GM21515 (cell line): ENCODE results near the gene TNS4.

Experiments
- ATAC-seq: cut with Tn5 transposase; IDR thresholded peaks from one replicate; pipeline ENCODE4 v1.9.1; 2021; ENCODE audit not compliant: unreplicated experiment

Gene TNS4

DNA sequence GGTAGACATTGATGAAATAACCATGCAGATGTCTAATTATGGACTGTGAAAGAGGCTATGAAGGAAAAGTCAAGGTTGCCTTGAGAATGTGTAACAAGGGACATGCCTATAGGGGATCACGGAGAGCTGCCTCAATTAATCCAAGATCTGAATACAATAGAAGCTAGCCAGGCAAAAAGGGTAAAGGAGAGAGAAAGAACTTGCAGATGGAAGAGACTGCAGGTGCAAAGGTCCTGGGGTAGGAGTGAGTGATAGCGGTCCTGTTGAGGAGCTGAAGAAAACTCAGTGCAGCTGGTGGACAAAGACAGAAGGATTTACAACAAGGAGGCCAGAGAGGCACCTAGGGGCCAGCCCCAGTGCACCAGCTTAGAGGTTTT, 15.9 kb upstream of the TNS4 start:
- ATAC-seq = no peak

DNA sequence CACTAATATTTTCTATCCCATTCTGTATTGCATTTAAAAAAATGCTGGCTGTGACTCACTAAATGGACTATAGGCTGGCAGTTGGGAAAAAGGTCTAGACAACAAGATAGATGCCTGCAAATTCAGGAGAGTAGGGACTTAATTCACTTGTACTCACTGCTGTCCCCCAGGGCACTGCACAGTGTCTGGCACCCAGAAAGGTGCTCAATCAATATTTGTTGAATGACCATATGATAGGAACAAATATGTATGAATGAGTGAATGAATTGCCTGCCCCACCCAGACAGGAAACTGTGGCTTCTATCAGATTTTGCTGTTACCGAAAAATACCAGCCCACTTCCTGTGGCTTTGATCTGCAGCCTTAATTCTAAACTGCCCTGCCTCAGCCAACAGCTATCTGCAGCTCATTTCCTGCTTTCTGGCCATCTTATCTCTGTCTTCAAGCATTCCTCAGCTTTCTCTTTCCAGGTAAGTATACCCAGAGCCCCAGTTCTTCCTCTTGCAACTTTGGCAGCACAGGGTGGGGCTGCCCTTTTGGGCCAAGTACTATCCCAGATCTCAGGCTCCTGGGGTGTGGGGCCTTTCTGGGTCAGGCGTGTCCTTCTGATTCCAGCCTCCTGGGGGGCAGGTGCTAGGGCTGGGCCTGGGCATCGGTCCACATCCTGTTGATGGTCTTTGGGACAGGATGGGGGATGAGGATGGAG, 15.3 kb upstream of the TNS4 start:
- ATAC-seq = no peak

DNA sequence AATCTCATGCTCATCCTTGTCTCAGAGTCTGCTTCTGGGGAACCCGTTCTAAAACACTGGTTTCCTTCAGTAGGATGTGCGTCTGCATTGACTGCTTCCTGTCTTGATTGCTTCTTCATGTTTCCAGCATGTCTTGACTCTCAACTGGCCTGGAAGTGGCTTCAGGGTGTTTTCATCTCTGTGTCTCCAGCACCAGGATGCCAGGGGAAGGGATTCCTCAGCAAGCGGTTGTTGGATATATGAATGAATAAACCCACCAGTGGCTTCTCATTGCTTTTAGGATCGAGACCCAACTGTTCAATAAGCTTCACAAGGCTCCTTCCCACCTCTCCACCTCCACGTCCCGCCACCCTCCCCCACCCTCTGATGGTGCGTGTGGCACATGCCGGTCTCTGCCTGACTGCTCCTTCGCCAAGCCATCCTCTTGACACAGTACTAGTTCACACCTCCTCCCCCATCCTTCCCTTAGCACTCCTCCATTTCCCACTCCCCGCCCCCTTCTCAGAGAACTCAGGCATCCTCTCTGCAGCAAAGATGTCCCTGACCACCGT, 14.1 kb upstream of the TNS4 start:
- no peak for ATAC-seq

DNA sequence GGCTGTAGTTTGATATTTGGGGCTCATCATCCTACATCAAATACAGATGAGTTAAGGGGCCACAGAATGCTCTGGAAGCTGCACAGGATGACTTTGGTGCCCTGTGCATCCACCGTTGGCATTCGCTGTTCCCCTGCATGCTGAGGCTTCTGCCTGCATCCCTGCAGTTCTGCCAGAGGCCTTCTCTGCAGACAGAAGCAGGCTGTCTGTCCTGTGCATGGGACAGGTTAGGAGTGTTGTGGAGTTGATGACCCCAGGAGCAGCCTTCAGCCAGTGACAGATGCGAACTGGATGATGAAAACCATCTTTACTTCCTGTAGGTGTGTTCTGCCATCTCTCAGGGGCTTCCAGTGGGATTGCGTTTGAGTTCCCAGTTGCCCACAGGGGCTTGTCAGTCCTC, 13.6 kb upstream of the TNS4 start:
- no peak for ATAC-seq

DNA sequence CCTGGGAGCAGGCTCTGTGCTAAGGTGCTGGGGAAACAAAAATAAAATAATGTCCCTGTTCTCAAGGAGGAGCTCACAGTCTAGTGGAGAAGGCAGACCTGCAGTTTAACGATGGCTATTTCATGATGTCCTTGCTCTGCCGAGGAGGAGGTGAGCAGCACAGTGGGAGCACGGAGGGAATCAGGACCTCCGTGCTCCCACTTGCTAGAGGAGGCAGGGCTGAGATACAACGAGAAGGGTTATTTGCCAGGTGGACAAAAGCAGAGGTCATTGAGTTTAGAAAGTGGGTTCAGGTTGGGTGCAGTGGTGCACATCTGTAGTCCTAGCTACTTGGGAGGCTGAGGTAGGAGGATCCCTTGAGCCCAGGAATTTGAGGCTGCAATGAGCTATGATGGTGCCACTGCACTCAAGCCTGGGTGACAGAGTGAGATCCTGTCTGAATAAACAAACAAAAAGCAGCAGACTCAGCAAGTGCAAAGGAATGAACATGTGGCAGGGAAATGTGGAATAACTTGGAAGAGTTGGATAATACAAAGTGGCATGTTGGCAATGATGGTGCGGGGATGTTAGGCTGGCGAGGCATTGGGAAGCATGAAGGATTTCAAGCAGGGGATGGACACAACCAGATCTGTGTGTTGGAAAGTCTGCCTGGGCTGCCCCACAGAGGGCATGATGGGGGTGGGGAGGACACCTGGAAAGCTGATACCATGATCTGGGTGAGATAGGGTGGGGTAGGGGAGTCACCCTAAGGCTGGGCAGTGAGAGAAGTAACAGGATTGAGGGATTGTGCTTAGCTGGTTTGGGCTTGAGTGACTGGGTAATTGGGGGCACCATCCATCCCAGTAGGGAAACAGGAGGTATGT, 12.8 kb upstream of the TNS4 start:
- ATAC-seq = no peak

DNA sequence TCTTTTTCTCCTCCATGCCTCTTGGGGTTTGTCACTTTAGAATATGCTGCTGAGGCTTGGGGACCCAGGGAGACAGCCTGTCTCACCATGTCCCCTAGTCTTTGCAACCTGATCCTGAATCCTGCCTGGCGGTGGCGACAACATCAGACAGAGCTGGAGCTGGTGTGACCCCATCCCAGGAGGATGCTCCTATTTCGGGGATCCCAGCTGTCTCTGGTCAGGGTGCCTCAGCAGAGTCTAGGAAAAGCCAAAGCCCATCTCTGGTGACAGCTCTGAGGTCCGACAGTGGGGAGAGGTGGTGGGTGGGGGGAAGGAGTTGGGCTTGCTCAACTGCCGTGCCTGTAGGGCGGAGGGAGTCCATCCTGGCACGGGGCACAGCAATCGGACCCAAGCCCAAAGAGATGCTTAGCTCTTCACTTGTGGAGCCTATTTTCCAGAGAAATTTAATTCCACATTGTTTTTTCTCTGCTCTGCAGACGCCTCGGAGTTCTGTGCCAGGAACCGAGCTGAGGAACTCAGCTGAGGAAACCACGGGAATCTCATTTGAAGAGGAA, 10.3 kb upstream of the TNS4 start:
- ATAC-seq = no peak

DNA sequence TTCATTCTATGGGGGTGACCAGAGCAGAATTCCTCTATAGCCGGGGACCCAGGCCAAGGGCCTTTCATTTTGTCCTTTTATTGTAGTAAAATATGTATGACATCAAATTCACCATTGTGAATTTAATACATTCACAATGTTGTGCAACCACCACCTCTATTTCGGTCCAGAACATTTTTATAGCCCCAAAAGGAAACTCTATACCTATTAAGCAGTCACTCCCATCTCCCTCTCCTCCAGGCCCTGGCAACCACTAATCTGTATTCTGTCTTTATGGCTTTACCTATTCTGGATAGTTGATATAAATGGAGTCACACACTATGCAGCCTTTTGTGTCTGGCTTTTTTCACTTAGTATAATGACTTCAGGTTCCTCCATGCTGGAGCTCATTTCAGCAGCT, 9.7 kb upstream of the TNS4 start:
- no peak for ATAC-seq

DNA sequence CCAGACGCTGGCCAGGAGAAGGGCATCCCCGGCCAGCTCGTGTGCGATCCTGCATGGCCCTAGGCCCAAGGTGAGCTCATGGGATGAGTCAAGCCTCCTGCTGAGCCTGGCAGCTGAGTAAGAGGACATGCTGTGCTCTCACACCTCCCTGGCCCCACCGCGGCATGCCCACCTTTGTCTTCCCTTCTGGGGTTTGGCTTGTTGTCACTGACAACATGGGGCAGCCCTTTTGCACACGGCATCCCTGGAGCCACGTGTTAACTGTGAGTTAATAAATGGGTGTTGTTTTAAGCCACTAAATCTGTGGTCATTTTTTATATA, 8.9 kb upstream of the TNS4 start:
- ATAC-seq = no peak

DNA sequence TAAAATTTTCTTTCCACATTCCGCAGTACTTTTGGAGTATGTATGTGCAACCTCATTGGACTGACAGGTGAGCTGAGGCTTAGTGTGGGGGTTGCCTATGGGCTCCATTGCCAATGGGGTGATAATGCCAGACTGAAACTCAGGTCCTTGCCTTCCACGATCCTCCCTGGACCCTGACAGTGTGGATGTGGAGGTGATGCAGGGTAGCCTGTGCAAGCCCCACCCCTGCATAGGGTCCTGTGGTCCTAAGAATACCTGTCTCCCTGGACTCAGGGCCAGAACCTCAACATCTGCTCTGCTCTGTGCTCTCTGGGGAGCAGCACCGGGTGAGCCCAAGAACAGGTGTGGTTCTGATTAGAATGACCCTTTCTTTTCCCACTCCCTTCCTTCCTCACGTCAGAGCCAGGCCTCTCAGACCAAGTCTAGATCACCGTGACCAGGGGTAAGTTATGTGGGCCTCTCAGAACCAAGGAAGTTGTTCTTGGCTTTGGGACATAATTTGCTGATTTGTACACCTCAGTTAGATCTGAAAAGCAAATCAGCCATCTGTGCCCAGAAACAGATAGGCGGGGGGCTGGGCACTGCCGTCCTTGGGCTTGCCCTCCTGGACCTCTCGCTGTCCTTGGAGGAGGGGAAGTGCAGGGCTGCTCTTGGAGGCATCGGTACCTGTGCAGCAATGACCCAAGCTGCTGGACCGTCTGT, 8.4 kb upstream of the TNS4 start:
- no peak for ATAC-seq

DNA sequence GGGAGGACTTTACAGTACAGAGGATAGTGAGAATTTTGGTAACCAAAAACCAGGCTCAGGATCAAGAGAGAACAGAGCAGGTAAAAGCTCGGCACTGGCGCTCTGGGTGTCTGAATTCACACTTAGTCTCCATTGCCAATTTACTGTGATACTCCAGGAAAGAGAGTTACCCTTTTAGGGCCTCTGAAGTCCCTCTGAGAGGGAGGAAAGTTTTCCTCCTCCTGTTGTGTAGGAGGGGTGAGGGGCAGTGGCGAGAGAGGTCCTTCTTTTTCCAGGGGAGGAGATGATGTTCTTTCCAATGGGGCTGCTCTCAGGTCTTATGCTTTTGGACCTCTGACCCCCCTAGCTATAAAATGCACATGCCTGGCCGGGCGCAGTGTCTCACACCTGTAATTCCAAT, 5.4 kb upstream of the TNS4 start:
- no peak for ATAC-seq

DNA sequence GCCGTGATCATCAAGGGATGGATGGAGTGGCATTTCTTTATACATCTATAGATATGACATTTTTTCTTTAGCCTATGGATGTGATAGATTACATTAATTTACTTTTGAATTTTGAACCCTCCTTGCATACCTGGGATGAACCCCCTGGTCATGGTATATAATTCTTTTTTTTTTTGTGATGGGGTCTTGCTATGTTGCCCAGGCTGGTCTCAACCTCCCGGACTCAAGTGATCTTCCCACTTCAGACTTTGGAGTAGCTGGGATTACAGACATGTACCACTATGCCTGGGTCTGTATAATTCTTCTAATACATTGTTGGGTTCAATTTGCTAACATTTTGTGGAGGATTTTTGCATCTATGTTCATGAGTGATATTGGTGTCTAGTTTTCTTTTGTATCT, 1.7 kb upstream of the TNS4 start:
- no peak for ATAC-seq

DNA sequence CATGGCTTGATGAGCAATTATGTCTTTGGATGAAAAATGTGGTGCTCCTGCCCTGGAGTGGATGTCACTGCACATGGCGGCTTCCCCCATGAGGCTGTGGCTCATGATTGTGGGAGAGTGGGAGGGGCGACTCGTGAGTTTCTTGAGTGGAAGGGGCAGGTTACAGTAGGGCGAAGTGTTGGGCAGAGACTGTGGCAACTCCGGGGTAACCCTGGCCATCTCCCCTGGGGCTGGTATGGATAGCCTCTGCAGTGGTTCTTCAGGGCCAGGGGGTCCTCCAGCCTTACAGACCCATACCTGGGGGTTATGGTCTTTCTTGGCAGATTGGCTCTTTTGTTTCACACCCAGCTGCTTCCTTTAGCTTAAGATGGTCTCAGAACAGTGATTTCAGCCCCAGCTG, 1.3 kb upstream of the TNS4 start:
- no peak for ATAC-seq

DNA sequence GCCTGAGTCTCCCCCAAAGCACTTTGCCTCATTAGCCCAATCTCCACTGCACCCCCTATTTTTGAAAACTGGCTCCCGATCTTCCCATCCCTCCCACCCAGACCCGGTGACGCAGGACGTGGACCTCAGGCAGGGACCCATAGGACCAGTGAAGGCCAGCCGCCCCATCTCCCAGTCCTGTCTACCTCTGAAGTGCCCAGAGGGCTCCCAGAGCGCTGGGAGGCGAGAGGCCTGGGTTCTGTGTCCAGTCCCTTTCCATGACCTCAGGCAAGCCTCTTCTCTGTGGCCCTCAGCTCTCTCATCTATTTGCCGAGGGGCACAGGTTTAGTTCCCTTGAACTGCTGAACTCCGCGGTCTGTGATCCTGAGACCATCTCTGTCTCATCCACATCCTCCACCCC, 714 bp downstream of the TNS4 start:
- ATAC-seq = no peak

DNA sequence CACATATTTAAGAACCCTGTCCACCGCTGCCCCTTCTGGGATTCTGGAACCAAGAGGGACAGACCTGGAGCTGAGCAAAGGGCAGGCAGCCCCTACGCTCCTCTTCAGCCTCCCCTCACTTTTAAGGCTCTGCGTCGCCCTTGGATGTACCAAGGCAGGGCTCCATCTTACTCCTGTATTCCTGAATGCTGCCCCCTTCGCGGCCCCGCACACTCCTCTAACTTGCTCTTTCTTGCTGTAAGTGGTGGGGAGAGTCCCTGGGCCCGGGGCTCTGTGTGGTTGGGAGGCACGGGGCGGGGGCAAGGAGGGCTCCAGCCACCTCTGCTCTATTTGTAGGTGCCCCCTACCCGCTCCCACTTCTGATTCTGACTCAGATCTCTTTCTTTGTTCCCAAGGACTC, 1.2 kb downstream of the TNS4 start:
- no peak for ATAC-seq

DNA sequence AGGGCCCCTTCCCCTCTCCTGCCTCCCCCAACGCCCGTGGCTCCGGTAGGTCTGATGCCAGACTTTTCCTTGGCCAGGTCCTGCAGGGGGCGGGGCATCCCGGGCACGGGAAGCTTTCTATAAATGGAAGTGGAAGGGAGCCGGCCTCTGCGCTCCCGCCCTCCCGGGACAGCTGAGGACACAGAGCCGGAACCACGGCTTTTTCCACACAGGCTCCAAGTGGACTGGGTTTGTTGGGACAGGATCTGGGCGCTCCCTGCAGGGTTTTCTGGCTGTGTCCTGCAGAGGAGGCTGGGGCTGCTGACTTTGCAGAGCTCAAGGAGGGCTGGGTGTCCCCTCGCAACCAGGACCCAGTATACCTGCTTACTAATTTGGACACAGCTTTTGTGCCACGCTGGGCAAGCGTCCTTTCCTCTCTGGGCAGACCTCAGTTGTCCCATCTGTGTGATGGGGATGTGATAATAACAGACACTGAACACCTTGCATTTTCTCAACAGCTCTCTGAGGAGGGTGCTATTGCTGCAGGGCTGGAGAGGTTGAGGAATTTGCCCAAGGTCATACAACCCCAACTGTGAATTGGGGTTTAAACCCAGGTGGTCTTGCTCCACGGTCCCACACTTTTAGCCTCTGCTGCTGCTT, 1.8 kb downstream of the TNS4 start:
- no peak for ATAC-seq

DNA sequence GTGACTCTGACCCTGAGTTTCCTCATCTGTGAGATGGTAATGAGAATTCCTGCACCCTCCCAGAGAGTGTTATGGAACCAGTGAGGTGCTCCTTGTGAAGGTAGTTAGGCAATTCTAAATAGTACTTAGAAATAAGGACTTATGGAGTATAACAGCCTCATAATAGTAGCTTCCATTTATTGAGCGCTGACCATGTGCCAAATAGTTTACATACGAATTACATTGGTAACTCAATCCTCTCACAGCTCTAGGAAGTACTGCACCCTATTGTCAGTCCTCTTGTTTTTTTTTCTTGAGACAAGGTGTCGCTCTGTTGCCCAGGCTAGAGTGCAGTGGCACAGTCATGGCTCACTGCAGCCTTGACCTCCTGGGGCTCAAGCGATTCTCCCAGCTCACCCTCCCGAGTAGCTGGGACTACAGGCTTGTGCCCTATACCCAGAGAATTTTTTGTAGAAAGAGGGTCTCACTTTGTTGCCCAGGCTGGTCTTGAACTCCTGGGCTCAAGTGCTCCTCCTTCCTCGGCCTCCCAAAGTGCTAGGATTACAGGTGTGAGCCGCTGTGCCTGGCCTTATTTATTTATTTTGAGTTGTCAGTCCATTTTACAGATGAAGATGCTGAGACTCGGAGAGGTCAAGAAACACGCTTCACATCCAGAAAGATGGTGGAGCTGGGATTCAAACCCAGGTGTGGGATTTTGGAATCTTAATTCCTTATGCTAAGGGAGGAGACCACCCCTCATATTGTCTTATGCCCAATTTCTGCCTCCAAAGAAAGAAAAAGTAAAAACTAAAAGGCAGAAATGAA, 2.9 kb downstream of the TNS4 start:
- no peak for ATAC-seq

DNA sequence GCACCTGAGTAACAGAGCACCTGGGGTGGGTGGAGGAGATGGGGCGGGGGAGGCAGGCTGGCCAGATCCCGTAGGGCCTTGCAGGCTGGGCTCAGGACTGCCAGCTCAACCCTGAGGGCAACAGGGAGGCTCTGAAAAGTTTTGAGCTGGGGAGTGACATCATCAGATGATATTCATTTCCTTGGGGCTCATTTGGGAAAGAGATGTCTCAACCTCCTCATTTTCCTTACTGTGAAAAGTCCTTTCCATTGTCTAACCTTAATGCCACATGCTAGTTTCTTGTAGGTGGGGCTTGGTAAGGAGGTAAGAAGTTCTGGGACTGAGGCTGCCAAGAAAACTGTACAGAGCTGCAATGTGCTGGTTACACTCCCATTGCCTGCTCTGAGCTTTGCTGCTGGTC, 3.7 kb downstream of the TNS4 start:
- ATAC-seq = no peak

DNA sequence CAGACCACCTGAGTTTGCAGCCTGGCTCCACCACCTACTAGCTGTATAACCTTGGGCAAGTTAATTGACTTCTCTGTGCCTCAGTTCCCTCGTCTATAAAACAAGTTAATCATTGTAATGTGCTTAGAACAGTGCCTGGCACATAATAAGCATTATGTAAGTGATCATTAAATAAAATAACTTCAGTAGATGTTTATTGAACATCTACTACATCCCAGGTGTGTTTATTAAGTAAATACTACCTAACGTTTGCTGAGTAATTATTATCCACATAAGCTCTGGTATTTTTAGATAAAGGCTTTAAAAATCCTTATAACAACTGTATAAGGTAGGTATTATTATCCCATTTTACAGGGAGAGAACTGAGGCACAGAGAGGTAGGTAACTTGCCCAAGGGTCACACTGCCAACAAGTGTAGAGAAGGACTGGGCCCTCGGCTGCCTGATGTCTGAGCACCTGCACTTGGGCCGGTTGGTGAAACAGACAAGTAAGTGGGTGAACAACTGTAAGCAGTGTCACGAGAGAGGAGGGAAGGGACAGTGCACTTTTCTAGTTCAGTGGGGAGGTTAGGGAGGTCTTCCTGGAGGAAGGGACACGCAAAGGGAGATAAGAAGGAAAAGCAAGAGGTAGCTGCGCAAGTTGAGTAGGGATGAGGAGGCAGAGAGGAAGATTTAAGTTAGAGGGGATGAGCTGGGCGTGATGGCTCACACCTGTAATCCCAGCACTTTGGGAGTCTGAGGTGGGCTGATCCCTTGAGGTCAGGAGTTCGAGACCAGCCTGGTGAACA, 4.6 kb downstream of the TNS4 start:
- no peak for ATAC-seq

DNA sequence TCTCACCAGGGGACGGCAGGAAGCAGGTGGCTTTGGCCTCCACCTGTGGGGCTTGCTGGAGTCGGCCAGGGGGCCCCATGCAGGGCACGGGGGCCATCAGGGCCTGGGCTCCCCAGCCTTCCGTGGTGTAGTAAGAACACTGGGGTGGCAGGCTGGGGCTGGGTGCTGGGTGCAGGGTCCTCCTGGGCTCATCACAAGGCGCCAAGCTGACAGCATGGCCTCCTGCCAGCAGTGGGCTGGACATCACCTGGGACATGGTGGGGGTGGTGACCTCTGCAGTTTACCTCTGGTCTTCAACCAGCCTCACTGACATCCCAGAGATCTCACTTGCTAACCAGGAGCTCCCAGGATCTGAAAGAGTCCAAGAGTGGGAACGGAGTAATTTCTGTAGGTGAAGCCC, 5.3 kb downstream of the TNS4 start:
- ATAC-seq = no peak

DNA sequence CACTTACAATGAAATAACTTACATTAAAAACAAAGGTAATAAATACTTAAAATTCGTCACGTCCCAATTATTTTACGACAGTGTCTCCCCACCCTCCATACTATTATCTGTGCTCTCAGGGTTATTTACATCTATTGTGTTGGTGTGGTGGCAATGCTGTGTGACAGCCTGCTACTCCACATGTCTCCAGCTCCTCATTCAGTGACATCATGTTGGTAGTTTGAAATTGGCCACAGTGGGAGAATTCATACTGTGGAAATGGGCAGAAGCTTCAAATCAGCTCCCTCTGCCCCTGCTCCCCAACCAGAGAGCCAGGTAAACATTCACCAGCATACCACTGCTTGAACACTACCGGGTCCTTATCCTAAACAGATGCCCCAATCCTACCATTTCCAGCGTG, 6.3 kb downstream of the TNS4 start:
- ATAC-seq = no peak
